Gastrocnemius medialis (tissue), 4 donors: ENCODE results near the gene OR52B6. TPM values are rescaled to one million over a fixed set of nuclear protein-coding genes. Genes with fewer than 3 reads are reported as not detected.

Experiments
- ATAC-seq, 2 donors: fragments of 150-250 bp; one replicate each; pipeline ENCODE4 v1.9.1; 2016
- DNase-seq, 2 donors: peaks; one replicate each; pipeline ENCODE4 v3.0.0-alpha.2; 2019
- H3K27ac ChIP-seq, 4 donors: fragments of 200-600 bp; sonication (generic); 1 replicate in 1 of 4; 2 replicates in 3 of 4; pipeline ENCODE4 v1.5.1; 2016 to 2018; ENCODE audit warnings: mild to moderate bottlenecking in 2 of 4, moderate library complexity in 1 of 4
- H3K27me3 ChIP-seq, 3 donors: fragments of 200-600 bp; sonication (generic) in 2 of 3; 1 replicate in 1 of 3; 2 replicates in 2 of 3; pipeline versions ENCODE4 v1.5.1 to v1.6.0; 2016 to 2019; ENCODE audit warnings: mild to moderate bottlenecking in 1 of 3, moderate library complexity in 1 of 3
- H3K36me3 ChIP-seq, 2 donors: fragments of 200-600 bp; sonication (generic) in 1 of 2; one replicate each; pipeline ENCODE4 v1.5.1; 2017 to 2018
- H3K4me1 ChIP-seq, 2 donors: fragments of 200-600 bp; sonication (generic) in 1 of 2; one replicate each; pipeline ENCODE4 v1.5.1; 2016 to 2017; ENCODE audit warnings: mild to moderate bottlenecking in 2 of 2
- H3K4me3 ChIP-seq, 4 donors: fragments of 200-600 bp; sonication (generic) in 3 of 4; 1 replicate in 1 of 4; 2 replicates in 3 of 4; pipeline ENCODE4 v1.5.1; 2016 to 2019; ENCODE audit warnings: mild to moderate bottlenecking in 2 of 4
- H3K9me3 ChIP-seq, 3 donors: fragments of 200-600 bp; sonication (generic) in 2 of 3; 1 replicate in 1 of 3; 2 replicates in 2 of 3; pipeline ENCODE4 v1.5.1; 2016 to 2019
- CTCF ChIP-seq, 5 experiments: fragments of 450-650 bp in 3 of 5; fragments of 200-600 bp in 2 of 5; sonication (generic) in 2 of 5; IDR thresholded peaks in 4 of 5; conservative IDR thresholded peaks in 1 of 5; 1 replicate in 4 of 5; 2 replicates in 1 of 5; pipeline ENCODE4 v1.5.1; 2016 to 2019; ENCODE audit warnings: antibody characterized with exemption in 5 of 5, mild to moderate bottlenecking in 3 of 5, moderate library complexity in 3 of 5
- POLR2A ChIP-seq, 2 donors: fragments of 450-650 bp; IDR thresholded peaks; one replicate each; pipeline ENCODE4 v1.6.1; 2017; ENCODE audit warnings: antibody characterized with exemption in 2 of 2, mild to moderate bottlenecking in 2 of 2, moderate library complexity in 2 of 2
- in situ Hi-C, 4 donors: fragments of 200-750 bp; cut with MboI; loops; one replicate each; pipeline versions ENCODE4 v1.15.0 to v1.8.0; 2017; ENCODE audit warnings: low sequenced_read_pairs in 4 of 4
- intact Hi-C: fragments of 100-400 bp; cut with DNase I; formaldehyde crosslinking; loops from one replicate; pipeline ENCODE4 v1.15.1; 2023; ENCODE audit warnings: low total_unique reads
- total RNA-seq, 4 donors: library from RNA; depleted of rRNA; stranded (reverse); fragments of >200 nt; gene quantifications; one replicate each; pipeline versions ENCODE4 v1.1.0 to v1.2.3, GENCODE V29; 2016

Gene OR52B6
- total RNA-seq, 4 donors from 2014 or later, result not detected

DNA sequence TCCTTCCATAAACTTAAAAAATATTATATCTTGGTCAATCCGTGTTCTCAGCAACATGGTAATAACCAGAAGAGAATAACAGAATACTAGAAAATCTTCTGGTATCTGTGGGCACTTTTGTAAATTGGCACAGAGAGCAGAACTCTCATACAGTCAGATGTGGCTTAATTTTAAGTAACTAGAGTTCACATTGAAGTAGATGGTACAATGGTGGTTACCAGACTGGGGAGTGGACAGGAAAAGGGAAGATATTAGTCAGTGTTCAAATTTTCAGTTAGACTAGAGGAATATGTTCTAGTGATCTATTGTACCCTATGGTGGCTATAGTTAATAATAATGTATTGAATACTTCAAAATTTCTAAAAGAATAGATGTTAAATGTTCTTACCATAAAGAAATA is 39.2 kb upstream of the OR52B6 start:
- no peak for TF ChIP-seq POLR2A (IDR thresholded peaks at IDR 0.05)
- TF ChIP-seq CTCF (IDR thresholded peaks at IDR 0.05 in 4 of 5, conservative IDR thresholded peaks at IDR 0.05 in 1 of 5), result no peak
- no peak overlapping the region for H3K27ac ChIP-seq
- no peaks in the 10 kb centered on the region for H3K27me3 ChIP-seq
- ATAC-seq (no peak), DNase-seq (no peak)
- in situ Hi-C loops (no loop called here), intact Hi-C loops (no loop called here)
- H3K9me3 ChIP-seq, result no peaks in the 10 kb centered on the region
- H3K4me3 ChIP-seq, result no peak overlapping the region
- no peaks in the 10 kb centered on the region for H3K36me3 ChIP-seq
- no peaks in the 10 kb centered on the region for H3K4me1 ChIP-seq

- no peak for ATAC-seq
Observed at GRCh38 chr11:5546457-5546856, 34.2 kb upstream of the OR52B6 start.

GRCh38 chr11:5547982-5548381 is 32.7 kb upstream of the OR52B6 start:
- no peak for TF ChIP-seq POLR2A (IDR thresholded peaks at IDR 0.05)
- TF ChIP-seq CTCF (IDR thresholded peaks at IDR 0.05 in 4 of 5, conservative IDR thresholded peaks at IDR 0.05 in 1 of 5), result no peak

More at GRCh38 chr11:5546457-5546856, 34.2 kb upstream of the OR52B6 start:
- Histone ChIP-seq H3K27ac (no peak overlapping the region), H3K9me3 (no peaks in the 10 kb centered on the region), H3K4me1 (no peaks in the 10 kb centered on the region), H3K27me3 (no peaks in the 10 kb centered on the region), H3K4me3 (no peak overlapping the region), H3K36me3 (no peaks in the 10 kb centered on the region)
- TF ChIP-seq CTCF (IDR thresholded peaks at IDR 0.05 in 4 of 5, conservative IDR thresholded peaks at IDR 0.05 in 1 of 5) (no peak), POLR2A (IDR thresholded peaks at IDR 0.05) (no peak)
- in situ Hi-C loops, result no loop called here
- no peak for DNase-seq
- intact Hi-C loops, result no loop called here

GRCh38 chr11:5548440-5548839 is 32.2 kb upstream of the OR52B6 start, which contains the start of gene OR52H1:
OR52H1 (minus strand) TSS chr11:5548540; CDS start chr11:5545505, 3,035 bp downstream.
- no peak for TF ChIP-seq POLR2A (IDR thresholded peaks at IDR 0.05)
- TF ChIP-seq CTCF (IDR thresholded peaks at IDR 0.05 in 4 of 5, conservative IDR thresholded peaks at IDR 0.05 in 1 of 5), result no peak
- H3K27me3 ChIP-seq, result no peaks in the 10 kb centered on the region
- H3K36me3 ChIP-seq, result no peaks in the 10 kb centered on the region
- ATAC-seq (no peak), DNase-seq (no peak)
- intact Hi-C loops (no loop called here), in situ Hi-C loops (no loop called here)
- no peak within 1 kb of the TSS for H3K27ac ChIP-seq
- H3K4me1 ChIP-seq, result no peaks in the 10 kb centered on the region
- no peaks in the 10 kb centered on the region for H3K9me3 ChIP-seq
- no peak within 1 kb of the TSS for H3K4me3 ChIP-seq

More at GRCh38 chr11:5547982-5548381, 32.7 kb upstream of the OR52B6 start:
- DNase-seq (no peak), ATAC-seq (no peak)
- no peak overlapping the region for H3K27ac ChIP-seq
- H3K9me3 ChIP-seq, result no peaks in the 10 kb centered on the region
- no peaks in the 10 kb centered on the region for H3K27me3 ChIP-seq
- no peaks in the 10 kb centered on the region for H3K4me1 ChIP-seq
- in situ Hi-C loops (no loop called here), intact Hi-C loops (no loop called here)
- H3K4me3 ChIP-seq, result no peak overlapping the region
- H3K36me3 ChIP-seq, result no peaks in the 10 kb centered on the region

- no peak for DNase-seq
- H3K4me3 ChIP-seq, result no peak overlapping the region
- no peak for ATAC-seq
- TF ChIP-seq CTCF (IDR thresholded peaks at IDR 0.05 in 4 of 5, conservative IDR thresholded peaks at IDR 0.05 in 1 of 5) (no peak), POLR2A (IDR thresholded peaks at IDR 0.05) (no peak)
- no peaks in the 10 kb centered on the region for H3K27me3 ChIP-seq
- H3K27ac ChIP-seq, result no peak overlapping the region
- intact Hi-C loops, result no loop called here
- H3K9me3 ChIP-seq, result no peaks in the 10 kb centered on the region
- in situ Hi-C loops, result no loop called here
- no peaks in the 10 kb centered on the region for H3K36me3 ChIP-seq
- no peaks in the 10 kb centered on the region for H3K4me1 ChIP-seq
Observed at GRCh38 chr11:5550440-5551095, 30.1 kb upstream of the OR52B6 start.
